Esophagus squamous epithelium (tissue), 4 donors: Measurements from ENCODE around the gene DAZAP1.

Experiments
- CTCF ChIP-seq, 6 experiments: fragments of 450-650 bp in 4 of 6; fragments of 200-600 bp in 2 of 6; sonication (generic) in 2 of 6; IDR thresholded peaks; one replicate each; pipeline ENCODE4 v1.5.1; 2016 to 2019; ENCODE audit warnings: antibody characterized with exemption in 6 of 6, mild to moderate bottlenecking in 4 of 6, moderate library complexity in 4 of 6
- POLR2A ChIP-seq, 4 donors: fragments of 450-650 bp; IDR thresholded peaks; one replicate each; pipeline ENCODE4 v1.6.1; 2017; ENCODE audit warnings: antibody characterized with exemption in 4 of 4, mild to moderate bottlenecking in 4 of 4, moderate library complexity in 3 of 4

GRCh38 chr19:1481893-1482360 lies 74.5 kb downstream of the DAZAP1 start:
- TF ChIP-seq CTCF (IDR thresholded peaks at IDR 0.05) (no peak), POLR2A (IDR thresholded peaks at IDR 0.05) (no peak)
